ENCODE results near the gene PPIF.

Gene PPIF

GRCh38 chr10:79377557-79378382 is 30.5 kb downstream of the PPIF start:
- no peak overlapping the region for H3K27ac ChIP-seq (replicated peaks)
- H3K27me3 ChIP-seq (ENCODE audit: insufficient read depth, poor library complexity, severe bottlenecking): no peaks in the 10 kb centered on the region
- DNase-seq (ENCODE audit: low read depth in 1 of 2, low spot score in 1 of 2): no peak
- H3K4me3 ChIP-seq (replicated peaks; ENCODE audit: insufficient read depth, low read length): no peak overlapping the region
- no peak for TF ChIP-seq GABPA (IDR thresholded peaks at IDR 0.05; ENCODE audit: low read depth)
- TF ChIP-seq POLR2AphosphoS5 (IDR thresholded peaks at IDR 0.05; ENCODE audit: low read depth): no peak
- TF ChIP-seq CTCF (IDR thresholded peaks at IDR 0.05; ENCODE audit: insufficient read depth, low read length): no peak
- TF ChIP-seq SPI1 (IDR thresholded peaks at IDR 0.05; ENCODE audit: borderline replicate concordance, low read depth): no peak
- TF ChIP-seq REST (IDR thresholded peaks at IDR 0.05; ENCODE audit: insufficient replicate concordance, low read depth): no peak

- no peak for TF ChIP-seq REST (IDR thresholded peaks at IDR 0.05; ENCODE audit: insufficient replicate concordance, low read depth)
- no peak for TF ChIP-seq GABPA (IDR thresholded peaks at IDR 0.05; ENCODE audit: low read depth)
- TF ChIP-seq SPI1 (IDR thresholded peaks at IDR 0.05; ENCODE audit: borderline replicate concordance, low read depth): no peak
- no peak for TF ChIP-seq POLR2AphosphoS5 (IDR thresholded peaks at IDR 0.05; ENCODE audit: low read depth)
- TF ChIP-seq CTCF (IDR thresholded peaks at IDR 0.05; ENCODE audit: insufficient read depth, low read length): no peak
- DNase-seq (ENCODE audit: low read depth in 1 of 2, low spot score in 1 of 2): no peak
- H3K27me3 ChIP-seq (ENCODE audit: insufficient read depth, poor library complexity, severe bottlenecking): no peaks in the 10 kb centered on the region
- H3K27ac ChIP-seq (replicated peaks): no peak overlapping the region
- no peak overlapping the region for H3K4me3 ChIP-seq (replicated peaks; ENCODE audit: insufficient read depth, low read length)
Observed at GRCh38 chr10:79378383-79378646, 31.0 kb downstream of the PPIF start.

- TF ChIP-seq SPI1 (IDR thresholded peaks at IDR 0.05; ENCODE audit: borderline replicate concordance, low read depth): no peak
- TF ChIP-seq REST (IDR thresholded peaks at IDR 0.05; ENCODE audit: insufficient replicate concordance, low read depth): no peak
- no peaks in the 10 kb centered on the region for H3K27me3 ChIP-seq (ENCODE audit: insufficient read depth, poor library complexity, severe bottlenecking)
- no peak for DNase-seq (ENCODE audit: low read depth in 1 of 2, low spot score in 1 of 2)
- no peak overlapping the region for H3K27ac ChIP-seq (replicated peaks)
- H3K4me3 ChIP-seq (replicated peaks; ENCODE audit: insufficient read depth, low read length): no peak overlapping the region
Observed at GRCh38 chr10:79378647-79379511, 31.6 kb downstream of the PPIF start.

Measured in HL-60 (cell line).